Astrocyte of the hippocampus (primary cell): ENCODE results near the gene MSH6.
A peak's percentile ranks its signal among the peaks of the same experiment; 100 is the strongest.

Experiments used
- DNase-seq: peaks from one replicate; pipeline ENCODE4 v3.0.0; 2011; ENCODE audit warnings: low read depth, low spot score

The MSH6 gene

DNA sequence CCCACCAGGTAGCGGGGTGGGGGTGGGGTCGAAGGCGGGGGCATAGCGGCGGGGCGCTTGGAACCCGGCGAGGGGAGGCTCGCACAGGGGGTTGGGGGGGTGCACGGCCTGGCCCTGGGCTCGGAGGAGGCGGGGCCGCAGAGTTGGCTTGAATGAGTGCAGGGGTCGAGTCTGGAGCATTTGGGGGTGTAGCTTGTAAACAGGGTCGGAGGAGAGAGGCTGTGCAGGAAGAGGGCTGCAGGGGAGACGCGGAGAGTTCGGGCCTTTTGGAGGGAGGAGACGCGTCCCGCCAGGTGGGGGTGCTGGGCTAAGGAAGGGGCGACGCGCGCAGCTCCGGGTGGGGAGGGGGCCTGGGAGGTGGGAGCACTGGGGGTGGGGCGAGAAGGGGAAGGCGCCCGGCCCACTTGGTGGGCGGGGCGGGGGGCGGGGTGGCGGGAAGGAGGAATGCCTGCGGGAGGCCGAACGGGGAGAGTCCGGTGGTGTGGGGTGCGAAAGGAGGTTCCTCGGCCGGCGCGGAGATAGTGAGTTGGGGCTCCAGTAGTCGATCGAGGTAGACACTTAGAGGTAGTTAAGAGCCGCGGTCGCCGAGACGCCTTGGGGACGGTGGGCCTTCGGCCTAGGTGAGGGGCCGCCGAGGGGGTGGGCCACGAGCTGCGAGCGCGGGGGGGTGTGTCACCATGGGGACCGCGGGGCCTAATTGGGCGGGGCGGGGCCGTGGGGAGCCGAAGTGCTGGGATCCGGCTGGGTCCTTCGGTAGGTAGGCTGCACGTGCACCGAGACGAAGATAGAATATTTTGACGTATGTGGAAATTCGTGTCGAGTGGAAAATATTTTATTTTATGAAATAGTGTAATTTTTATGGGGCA is 774 bp downstream of the MSH6 start:
- DNase-seq, result peak; percentile 79

DNA sequence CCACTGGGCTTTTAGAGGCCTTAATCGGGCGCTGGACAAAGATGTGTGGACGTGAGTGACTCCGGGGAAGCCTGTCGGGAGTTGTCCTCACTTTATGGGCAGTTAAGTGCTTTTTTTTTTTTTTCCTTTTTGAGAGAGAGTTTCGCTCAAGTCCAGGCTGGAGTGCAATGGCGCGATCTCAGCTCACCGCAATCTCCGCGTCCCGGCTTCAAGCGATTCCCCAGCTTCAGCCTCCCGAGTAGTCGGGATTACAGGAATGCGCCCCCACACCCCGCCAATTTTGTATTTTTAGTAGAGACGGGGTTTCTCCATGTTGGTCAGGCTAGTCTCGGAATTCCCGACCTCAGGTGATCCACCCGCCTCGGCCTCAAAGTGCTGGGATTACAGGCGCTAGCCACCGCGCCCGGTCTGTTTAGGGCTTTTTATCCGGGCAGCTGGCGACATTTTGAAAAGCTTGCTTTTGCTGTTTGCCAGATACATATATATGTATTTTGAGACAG is 1.5 kb downstream of the MSH6 start:
- DNase-seq, result peak; percentile 62

DNA sequence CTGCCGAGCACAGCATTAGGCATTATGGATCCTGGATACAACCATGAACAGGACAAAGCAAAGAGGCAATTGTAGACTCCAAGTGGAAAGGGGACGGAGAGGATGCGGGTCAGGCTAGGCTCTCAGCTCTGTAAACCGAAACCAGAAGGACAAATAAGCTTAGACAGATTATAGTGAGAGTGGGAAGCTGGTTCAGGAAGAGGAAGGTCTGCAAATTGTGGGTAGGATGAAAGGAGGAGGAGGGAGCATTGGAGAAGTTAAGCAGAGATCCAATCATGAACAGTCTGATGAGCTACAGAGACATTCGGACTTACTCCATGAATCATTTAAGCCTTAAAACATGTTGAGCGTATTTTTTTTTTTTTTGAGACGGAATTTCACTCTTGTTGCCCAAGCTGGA is 3.0 kb downstream of the MSH6 start:
- no peak for DNase-seq

DNA sequence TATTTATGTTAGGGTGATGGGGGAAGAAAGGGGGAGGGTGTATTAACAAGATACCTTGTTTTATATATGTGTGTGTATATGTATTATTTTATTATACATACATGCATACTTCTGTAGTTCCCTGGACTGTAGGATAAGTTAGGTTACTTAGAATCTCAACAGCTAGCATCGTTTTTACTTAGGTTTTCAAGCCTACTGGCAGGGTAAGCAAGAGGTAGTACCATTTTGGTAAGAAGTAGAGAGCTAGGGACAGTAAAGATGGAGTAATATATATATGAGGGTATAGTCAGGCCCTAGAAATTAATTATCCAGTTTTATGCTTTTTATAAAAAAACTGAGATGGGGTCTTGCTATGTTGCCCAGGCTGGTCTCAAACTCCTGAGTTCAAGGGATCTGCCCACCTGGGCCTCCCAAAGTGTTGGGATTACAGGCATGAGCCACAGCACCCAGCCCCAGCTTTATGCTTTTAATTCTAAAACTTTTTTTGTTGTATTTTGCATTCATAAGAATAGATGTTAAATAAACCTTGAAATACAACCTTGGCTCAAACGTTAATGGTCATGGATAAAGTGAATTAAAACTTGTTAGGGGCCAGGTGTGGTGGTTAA is 13.2 kb downstream of the MSH6 start:
- no peak for DNase-seq

DNA sequence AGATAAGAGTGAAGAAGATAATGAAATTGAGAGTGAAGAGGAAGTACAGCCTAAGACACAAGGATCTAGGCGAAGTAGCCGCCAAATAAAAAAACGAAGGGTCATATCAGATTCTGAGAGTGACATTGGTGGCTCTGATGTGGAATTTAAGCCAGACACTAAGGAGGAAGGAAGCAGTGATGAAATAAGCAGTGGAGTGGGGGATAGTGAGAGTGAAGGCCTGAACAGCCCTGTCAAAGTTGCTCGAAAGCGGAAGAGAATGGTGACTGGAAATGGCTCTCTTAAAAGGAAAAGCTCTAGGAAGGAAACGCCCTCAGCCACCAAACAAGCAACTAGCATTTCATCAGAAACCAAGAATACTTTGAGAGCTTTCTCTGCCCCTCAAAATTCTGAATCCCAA is 15.7 kb downstream of the MSH6 start:
- DNase-seq, result no peak

DNA sequence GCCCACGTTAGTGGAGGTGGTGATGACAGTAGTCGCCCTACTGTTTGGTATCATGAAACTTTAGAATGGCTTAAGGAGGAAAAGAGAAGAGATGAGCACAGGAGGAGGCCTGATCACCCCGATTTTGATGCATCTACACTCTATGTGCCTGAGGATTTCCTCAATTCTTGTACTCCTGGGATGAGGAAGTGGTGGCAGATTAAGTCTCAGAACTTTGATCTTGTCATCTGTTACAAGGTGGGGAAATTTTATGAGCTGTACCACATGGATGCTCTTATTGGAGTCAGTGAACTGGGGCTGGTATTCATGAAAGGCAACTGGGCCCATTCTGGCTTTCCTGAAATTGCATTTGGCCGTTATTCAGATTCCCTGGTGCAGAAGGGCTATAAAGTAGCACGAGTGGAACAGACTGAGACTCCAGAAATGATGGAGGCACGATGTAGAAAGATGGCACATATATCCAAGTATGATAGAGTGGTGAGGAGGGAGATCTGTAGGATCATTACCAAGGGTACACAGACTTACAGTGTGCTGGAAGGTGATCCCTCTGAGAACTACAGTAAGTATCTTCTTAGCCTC is 16.2 kb downstream of the MSH6 start:
- DNase-seq, result no peak

DNA sequence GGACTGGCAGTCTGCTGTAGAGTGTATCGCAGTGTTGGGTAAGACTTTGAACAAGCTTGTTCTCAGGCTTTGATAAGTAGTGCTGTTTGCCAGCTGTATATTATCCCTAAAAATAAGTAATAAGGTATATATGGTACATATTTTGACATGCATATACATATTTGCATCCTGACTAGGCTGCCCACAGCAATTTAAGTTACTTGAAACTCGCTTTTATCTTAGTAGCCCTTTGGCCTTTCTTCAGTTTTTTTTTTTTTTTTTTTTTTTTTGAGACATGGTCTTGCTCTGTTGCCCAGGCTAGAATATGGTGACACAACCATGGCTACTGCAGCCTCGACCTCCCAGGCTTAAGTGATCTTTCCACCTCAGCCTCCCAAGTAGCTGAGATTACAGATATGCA is 18.2 kb downstream of the MSH6 start:
- DNase-seq, result no peak

DNA sequence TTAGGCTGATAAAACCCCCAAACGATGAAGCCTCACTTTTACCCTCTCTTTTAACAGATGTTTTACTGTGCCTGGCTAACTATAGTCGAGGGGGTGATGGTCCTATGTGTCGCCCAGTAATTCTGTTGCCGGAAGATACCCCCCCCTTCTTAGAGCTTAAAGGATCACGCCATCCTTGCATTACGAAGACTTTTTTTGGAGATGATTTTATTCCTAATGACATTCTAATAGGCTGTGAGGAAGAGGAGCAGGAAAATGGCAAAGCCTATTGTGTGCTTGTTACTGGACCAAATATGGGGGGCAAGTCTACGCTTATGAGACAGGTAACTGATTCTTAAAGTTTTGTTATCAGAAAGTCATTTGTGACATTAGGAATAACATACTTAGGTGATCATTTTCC is 20.4 kb downstream of the MSH6 start:
- no peak for DNase-seq

DNA sequence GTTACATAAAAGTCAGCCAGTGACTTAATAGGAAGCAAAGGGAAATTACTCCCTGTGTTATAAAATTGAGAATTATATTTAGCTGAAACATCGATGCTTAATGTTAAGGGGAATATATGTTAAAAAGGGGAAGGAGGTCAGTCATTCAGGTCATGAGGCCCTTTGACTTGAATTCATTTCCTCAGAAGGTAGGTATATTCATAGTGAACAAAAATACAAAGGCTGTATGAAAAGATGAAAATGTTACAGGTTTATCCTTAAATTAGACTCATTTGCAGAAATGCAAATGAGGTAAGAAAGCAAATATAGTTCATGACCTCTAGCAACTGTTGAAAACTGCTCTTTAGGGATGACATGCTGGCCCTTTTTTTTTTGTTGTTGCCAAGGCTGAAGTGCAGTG is 20.8 kb downstream of the MSH6 start:
- no peak for DNase-seq

DNA sequence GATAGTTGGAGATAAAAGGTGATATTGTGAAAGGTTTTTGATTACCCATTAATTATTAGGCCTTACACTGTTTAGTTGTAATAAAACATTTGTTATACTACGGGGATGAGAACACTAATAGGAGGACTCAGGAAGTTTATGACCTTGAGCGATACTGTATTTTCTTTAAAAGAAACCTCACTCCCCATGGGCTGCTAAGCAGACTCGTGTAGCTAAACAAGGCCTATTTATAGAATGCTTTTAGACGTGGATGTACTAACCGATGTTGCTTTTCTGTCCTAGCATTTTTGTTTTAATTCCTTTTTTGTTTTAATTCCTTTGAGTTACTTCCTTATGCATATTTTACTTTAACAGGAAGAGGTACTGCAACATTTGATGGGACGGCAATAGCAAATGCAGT is 22.9 kb downstream of the MSH6 start:
- no peak for DNase-seq

DNA sequence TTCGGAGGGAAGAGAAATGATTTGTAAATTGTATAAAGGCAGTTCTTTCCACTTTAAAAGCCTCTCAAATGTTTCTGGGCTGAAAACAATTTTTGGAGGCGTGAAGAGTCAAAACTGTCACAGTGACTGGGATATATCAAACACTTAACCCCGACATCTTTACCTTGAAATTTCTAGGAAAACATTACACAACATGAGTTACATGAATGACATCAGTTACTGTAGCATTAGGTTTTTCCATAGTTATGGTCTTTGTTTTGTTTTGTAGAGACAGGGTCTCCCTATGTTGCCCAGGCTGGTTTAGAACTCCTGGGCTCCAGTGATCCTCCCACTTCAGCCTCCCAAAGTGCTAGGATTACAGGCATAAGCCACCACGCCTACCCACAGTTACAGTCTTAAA is 25.7 kb downstream of the MSH6 start:
- DNase-seq, result no peak

DNA sequence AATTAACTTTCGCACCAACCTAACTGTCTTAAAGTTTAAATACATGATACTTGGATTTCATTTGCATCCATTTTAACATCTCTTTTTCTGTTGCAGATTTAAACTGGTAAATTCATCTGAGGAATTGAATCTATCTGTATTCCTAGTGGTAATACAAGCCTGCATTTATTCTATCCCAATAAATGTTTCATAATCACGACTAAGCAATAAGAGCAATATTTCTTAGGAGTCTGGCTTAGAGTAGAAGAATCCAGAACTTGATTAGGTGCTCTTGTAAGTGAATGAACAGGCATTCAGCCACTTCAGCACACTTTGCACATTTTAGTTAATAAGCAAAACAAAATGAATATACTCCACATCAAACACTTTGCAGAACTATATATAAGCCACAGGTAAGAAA is 27.0 kb downstream of the MSH6 start:
- no peak for DNase-seq

DNA sequence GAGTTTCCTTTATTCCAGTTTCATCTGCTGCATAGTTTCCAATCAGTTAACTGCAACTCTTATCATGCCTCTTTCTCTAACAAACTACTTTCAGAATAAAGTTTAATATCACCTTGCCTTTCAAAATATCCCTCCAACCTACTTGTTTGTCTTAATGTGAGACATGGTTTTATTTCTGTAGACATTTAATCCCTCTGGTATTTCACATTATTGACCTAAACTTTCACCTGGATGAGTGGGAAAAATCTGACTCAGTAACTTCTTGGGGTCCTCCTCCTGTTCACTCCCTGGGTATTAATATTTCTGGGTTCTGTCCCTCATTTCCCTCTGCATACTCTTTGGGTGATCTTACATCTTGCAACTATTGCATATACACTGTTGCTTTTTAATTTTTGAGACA is 27.9 kb downstream of the MSH6 start:
- no peak for DNase-seq

DNA sequence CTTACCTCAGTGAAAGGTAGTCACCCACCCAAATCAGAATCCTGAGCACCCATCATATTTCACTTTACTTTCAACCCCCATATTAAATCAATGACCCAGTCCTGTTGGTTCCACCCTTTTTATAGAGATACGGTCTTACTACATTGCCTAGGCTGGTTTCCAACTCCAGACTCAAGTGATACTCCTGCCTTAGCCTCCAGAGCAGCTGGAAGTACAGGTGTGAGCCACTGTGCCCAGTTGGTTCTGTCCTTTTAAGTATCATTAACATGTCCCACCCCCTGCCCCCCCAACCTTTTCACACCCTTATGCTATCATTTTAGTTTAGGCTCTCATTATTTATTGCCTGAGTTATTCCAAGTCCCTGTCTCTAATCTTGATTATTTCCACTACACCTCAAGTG is 28.7 kb downstream of the MSH6 start:
- no peak for DNase-seq

DNA sequence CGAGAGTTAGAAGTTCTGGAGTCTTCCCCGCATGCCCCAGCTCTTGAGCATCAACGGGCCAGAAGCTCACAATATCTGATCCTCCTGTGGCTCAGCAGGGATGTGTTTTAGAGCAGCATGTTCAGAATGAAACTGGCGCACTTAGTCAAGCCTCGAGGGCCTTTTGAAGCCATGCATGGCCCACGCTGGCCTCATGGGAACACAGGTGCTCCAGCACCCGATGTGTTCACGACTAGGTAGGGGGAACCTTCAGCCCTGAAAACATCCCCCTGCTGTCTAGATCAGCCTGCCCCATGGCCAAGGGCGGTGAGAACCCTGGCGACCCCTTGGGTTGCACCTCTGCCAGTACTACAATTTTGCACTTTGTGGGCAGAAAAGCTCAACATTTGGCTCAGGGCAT is 32.8 kb downstream of the MSH6 start:
- DNase-seq, result no peak

DNA sequence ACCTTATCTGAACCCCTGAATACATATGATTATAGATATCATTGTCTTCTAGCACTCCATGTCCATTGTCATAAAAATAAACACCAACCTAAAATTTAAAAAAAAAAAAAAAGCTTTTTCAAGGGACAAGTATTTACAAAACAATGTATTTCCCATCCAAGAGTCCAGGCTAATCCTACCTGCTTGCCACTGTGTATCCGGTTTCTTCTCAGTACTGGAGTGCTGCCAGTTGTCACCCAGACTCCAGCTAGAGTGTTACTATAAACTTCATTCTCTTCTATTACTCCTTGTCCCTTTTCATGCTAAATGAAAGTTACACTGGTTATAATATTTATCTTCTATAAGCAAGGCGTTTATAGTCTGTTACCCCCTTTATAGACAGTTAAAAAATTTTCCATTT is 35.8 kb downstream of the MSH6 start:
- no peak for DNase-seq

DNA sequence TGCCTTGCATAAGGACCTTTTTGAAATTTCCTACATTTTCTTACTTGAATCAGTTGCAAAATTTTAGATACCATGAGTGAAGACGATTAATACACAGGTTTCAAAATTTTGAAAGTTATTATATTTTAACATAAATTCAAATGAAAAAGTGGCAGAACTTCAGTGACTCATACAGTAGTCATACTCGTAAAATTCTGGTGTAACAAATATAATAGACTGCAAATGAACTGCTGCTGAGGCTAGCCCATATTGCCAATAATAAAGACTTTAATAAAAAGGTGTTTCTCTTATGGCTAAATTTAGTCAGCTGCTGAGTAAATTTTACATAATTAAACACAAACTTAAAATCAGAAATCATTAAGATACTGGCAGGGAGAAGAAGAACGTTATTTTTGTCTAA is 36.9 kb downstream of the MSH6 start:
- no peak for DNase-seq

DNA sequence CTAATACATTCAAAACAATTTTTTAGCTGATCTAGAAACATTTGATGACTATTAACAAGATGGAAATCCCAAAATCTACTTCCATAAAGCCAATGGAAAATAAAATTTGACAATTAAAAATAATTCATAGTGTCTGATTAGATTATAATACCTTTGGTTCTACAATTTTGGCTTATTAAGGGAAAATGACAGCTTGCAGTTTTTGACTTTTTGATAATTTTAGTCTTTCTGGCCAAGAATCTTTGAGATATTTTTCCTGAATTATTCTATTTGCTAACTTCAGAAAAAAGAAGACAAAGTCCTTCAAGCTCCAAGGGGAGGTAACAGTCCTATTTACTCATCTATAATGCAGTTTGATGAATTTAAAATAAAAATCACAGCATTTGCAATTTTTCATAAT is 39.6 kb downstream of the MSH6 start:
- DNase-seq, result no peak

DNA sequence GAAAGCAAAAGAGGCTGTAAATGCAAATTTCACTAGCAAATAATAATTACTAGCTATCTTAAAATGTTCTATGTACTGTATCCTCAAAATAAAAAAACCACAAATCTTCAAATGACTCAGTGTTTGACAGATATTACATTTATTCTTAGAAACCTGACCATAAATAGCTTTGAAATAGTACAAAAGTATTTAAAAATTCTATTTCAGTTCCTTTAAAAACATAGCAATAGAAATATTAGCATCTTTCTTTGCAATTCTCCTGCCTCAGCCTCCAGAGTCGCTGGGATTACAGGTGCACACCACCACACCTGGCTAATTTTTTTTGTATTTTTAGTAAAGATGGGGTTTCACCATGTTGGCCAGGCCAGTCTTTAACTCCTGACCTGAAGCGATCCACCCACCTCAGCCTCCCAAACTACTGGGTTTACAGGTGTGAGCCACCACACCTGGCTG is 50.6 kb downstream of the MSH6 start:
- DNase-seq, result no peak

DNA sequence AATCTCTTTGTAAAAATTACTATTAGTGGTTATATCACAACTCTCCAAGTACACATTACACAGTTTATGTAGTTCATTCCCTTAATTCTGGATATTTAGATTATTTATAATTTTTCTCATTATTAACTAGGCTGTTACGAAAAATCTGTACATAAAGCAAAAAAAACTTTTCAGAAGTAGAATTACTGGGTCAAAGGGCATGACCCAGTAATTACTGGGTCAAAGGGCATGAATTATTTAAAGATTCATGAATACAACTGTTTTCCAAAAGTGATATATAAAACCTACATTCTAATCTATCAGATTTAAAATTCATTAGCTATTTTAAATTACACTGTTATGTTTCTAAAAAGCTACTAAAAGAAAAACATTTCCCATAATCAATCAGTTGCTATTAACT is 55.3 kb downstream of the MSH6 start:
- no peak for DNase-seq

DNA sequence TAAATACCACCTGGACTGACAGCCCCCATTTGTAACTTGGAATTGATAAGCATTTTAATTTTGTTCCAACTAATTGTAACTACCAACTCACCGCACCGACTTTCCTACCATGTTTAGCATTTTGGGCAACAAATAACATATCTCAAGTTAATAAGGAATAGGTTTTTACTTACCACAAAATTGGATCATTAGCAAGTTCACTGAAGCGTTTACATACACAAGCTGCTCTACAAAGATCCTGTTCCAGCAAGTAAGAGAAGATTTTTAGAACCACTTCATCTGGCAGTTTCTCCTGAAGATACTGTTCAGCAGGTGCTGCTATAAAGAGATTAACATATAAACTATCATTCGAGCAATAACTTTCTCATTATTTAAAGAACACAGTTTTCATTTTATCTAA is 55.7 kb downstream of the MSH6 start:
- peak; percentile 20 for DNase-seq

DNA sequence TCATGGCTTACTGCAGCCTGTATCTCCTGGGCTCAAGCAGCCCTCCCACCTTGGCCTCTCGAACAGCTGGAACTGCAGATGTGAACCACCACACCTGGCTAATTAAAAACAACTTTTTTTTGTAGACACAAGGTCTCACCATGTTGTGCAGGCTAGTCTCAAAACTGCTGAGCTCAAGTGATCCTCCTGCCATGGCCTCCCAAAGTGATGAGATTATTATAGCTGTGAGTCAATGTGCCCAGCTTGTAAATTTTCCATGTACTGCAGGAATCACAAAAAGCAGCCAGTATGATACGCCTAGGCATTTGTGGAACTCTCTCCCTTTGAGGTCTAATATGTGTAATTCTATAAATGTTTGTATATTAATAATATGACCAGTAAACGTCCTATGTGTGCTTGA is 59.9 kb downstream of the MSH6 start:
- no peak for DNase-seq

DNA sequence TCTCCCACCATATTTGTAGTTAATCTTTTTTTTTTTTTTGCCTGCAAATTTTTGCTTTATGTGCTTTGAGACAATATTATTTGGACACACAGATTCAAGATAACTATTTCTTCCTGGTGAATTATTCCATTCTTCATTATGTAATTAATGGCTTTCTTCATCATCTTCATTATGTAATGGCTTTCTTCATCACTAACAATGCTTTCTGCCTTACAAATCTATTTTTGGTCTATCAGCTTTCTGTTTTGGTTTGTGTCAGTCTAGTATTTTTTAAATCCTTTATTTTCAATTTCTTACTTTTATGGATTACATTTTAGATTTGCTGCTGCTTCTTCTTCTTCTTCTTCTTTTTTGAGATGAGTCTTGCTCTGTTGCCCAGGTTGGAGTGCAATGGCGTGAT is 60.5 kb downstream of the MSH6 start:
- DNase-seq, result no peak
